HG03045 (cell line): ENCODE results near the gene FLOT2.
"Not testable (repeated sequence)": the region's sequence is repeated elsewhere in the genome, so short reads cannot be mapped to it uniquely, and the experiment has no call there.

Source experiments
- ATAC-seq: cut with Tn5 transposase; IDR thresholded peaks from one replicate; pipeline ENCODE4 v1.9.1; 2021; ENCODE audit warnings: mild to moderate bottlenecking, moderate library complexity; ENCODE audit not compliant: unreplicated experiment

Gene FLOT2

GRCh38 chr17:28917029-28917428 is 19.5 kb upstream of the FLOT2 start:
- ATAC-seq: no peak

- no peak for ATAC-seq
These were observed 18.9 kb upstream of the FLOT2 start for GRCh38 chr17:28916302-28916934.

GRCh38 chr17:28912938-28913333 is 15.4 kb upstream of the FLOT2 start:
- ATAC-seq: no peak

- ATAC-seq: no peak
These were observed 14.9 kb upstream of the FLOT2 start for GRCh38 chr17:28912281-28912937.

- no peak for ATAC-seq
These were observed 14.0 kb upstream of the FLOT2 start for GRCh38 chr17:28911411-28912045.

GRCh38 chr17:28910534-28910933 is 13.0 kb upstream of the FLOT2 start:
- ATAC-seq: no peak

GRCh38 chr17:28908640-28909167 is 11.2 kb upstream of the FLOT2 start:
- ATAC-seq: no peak

GRCh38 chr17:28907709-28908475 is 10.4 kb upstream of the FLOT2 start:
- no peak for ATAC-seq

- no peak for ATAC-seq
These were observed 9.3 kb upstream of the FLOT2 start for GRCh38 chr17:28906706-28907438.

- no peak for ATAC-seq
These were observed 8.7 kb upstream of the FLOT2 start for GRCh38 chr17:28906276-28906675.

GRCh38 chr17:28904800-28905199 is 7.3 kb upstream of the FLOT2 start:
- no peak for ATAC-seq

- not testable (repeated sequence) for ATAC-seq
These were observed 6.0 kb upstream of the FLOT2 start for GRCh38 chr17:28903546-28903841.

- ATAC-seq: peak; percentile 80
These were observed 5.4 kb upstream of the FLOT2 start, which contains the start of gene DHRS13 for GRCh38 chr17:28902819-28903545. TSS of gene DHRS13 (minus strand) at chr17:28903079. CDS start at chr17:28902944, 135 bp downstream.

GRCh38 chr17:28901866-28902818 is 4.6 kb upstream of the FLOT2 start:
- peak; percentile 30 for ATAC-seq

GRCh38 chr17:28900986-28901726 is 3.6 kb upstream of the FLOT2 start:
- ATAC-seq: no peak

GRCh38 chr17:28899212-28899815 is 1.8 kb upstream of the FLOT2 start:
- ATAC-seq: no peak

- no peak for ATAC-seq
These were observed 1.0 kb upstream of the FLOT2 start for GRCh38 chr17:28898527-28898955.
